A673 (cell line): Measurements from ENCODE around the gene HBQ1.

Experiments
- EZH2 ChIP-seq: fragments of 200-600 bp; sonication (generic); IDR thresholded peaks from 2 replicates; pipeline ENCODE4 v1.6.1; 2017; ENCODE audit warnings: borderline replicate concordance, low read depth, mild to moderate bottlenecking, mixed read lengths, antibody characterized with exemption, low read length; ENCODE audit not compliant: poor library complexity, severe bottlenecking
- TF ChIP-seq, protein P1 (sequence below): fragments of 300-800, 200-600 bp; sonication (generic); conservative IDR thresholded peaks from 2 replicates; pipeline ENCODE4 v1.5.1; 2017; ENCODE audit warnings: low read depth, mild to moderate bottlenecking, antibody characterized with exemption, low read length, moderate library complexity, mixed read lengths

DNA sequence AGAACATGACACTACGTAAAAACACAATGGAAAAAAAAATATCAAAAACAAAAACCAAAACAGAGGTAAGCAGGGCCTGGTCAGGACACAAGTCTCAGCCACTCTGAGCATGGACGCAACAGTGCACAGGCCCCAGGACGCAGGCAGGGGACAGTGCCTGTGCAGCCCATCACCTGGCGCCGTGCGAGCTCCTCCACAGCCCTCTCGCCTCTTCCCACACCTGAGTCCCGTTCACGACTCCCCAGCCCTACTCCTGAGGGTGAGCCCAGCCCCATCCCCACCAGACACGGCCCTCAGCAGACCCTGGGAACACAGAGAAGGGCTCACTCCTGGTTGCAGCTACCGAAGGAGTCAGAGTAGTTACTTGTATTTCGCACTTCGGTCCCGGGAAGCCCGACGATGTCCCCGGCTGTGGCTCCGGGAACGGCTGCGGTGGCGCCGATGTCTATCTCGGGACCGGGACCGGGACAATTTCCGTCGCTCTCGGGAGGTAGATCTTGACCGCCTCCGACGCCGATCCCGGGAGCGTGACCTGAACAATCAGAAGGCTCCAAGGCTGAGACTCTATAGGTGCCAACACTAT is 9.4 kb downstream of the HBQ1 start:
- TF ChIP-seq, protein P1, sequence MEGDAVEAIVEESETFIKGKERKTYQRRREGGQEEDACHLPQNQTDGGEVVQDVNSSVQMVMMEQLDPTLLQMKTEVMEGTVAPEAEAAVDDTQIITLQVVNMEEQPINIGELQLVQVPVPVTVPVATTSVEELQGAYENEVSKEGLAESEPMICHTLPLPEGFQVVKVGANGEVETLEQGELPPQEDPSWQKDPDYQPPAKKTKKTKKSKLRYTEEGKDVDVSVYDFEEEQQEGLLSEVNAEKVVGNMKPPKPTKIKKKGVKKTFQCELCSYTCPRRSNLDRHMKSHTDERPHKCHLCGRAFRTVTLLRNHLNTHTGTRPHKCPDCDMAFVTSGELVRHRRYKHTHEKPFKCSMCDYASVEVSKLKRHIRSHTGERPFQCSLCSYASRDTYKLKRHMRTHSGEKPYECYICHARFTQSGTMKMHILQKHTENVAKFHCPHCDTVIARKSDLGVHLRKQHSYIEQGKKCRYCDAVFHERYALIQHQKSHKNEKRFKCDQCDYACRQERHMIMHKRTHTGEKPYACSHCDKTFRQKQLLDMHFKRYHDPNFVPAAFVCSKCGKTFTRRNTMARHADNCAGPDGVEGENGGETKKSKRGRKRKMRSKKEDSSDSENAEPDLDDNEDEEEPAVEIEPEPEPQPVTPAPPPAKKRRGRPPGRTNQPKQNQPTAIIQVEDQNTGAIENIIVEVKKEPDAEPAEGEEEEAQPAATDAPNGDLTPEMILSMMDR, result no peak
- no peak for TF ChIP-seq EZH2
